ENCODE data around the gene PSMG2.

The PSMG2 gene

DNA sequence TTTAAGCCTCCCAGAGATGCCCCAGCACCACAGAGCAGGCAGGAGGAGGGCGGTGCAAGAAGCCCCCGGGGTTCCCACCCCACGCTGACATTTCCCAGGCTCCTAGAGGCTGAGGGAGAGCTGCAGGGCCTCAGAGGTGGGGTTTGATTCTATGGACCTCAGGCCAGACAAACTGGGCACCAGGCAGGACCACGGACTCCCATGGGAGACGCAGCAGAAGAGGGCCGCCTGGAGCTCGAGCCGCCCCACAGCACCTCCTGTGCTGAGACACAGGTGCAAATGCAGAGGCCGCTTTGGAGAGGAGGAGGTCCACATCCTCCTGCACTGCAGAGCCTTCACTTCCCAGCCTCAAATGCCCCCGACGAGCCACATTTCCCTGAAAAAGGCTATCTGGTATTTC is 62.7 kb downstream of the PSMG2 start:
- no peak for DNase-seq (ENCODE audit: low read depth)

GRCh38 chr18:12766986-12767433 is 64.2 kb downstream of the PSMG2 start:
- no peak for DNase-seq (ENCODE audit: low read depth)

GRCh38 chr18:12767580-12768155 is 64.8 kb downstream of the PSMG2 start:
- DNase-seq (ENCODE audit: low read depth): no peak

GRCh38 chr18:12768625-12769024 is 65.8 kb downstream of the PSMG2 start:
- no peak for DNase-seq (ENCODE audit: low read depth)

- DNase-seq (ENCODE audit: low read depth): no peak
Observed at GRCh38 chr18:12769136-12769535, 66.3 kb downstream of the PSMG2 start.

- no peak for DNase-seq (ENCODE audit: low read depth)
Observed at GRCh38 chr18:12769644-12770440, 67.0 kb downstream of the PSMG2 start.

- DNase-seq (ENCODE audit: low read depth): no peak
Observed at GRCh38 chr18:12770469-12771219, 67.8 kb downstream of the PSMG2 start.

DNA sequence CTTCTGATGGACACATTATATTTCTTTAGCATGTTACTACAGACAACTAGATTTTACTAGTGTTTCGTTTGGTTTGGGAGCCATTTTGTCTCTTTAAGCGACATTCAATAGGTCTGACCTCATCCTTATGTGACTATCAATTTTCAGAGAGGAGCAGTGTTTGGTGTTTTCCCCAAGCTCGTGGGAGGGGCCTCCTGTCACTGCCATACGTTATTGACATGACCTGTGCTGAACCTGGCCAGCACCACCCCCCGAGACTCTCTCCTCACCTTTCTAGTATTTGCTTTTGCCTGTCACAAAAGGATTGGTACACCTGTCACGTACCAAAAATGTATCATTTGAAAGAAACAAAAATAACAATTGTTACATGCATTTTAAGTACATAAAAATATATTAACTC is 69.3 kb downstream of the PSMG2 start:
- DNase-seq (ENCODE audit: low read depth): no peak

- DNase-seq (ENCODE audit: low read depth): no peak
Observed at GRCh38 chr18:12773369-12773768, 70.5 kb downstream of the PSMG2 start.

DNA sequence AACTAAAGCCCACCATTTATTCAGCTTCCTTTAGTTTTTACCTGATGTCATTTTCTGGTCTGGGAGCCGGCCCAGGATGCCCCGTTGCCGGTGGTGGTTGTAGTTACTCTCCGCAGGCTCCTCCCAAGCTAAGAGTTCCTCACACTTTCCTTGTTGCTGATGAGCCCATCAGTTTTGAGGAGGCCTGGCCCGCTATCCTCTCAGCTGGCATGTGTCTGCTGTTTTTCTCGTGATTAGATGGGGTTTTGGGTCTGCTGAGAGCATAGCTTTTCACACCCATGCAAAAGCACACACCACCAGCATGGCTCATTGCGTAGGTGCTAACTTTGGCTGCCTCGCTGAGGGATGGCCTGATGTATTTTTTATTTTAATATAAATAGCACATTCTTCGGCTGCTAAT is 72.1 kb downstream of the PSMG2 start:
- no peak for DNase-seq (ENCODE audit: low read depth)

Data from fibroblast of the conjunctiva (primary cell).